GM21786 (cell line): Measurements from ENCODE around the gene IGFBP5.

ENCODE experiments used
- ATAC-seq: cut with Tn5 transposase; IDR thresholded peaks from one replicate; pipeline ENCODE4 v1.9.1; 2021; ENCODE audit not compliant: unreplicated experiment

Gene IGFBP5

GRCh38 chr2:216670266-216671080 lies 24.9 kb downstream of the IGFBP5 start:
- no peak for ATAC-seq

- ATAC-seq = peak; percentile 77
These were observed 28.7 kb downstream of the IGFBP5 start for GRCh38 chr2:216666461-216667233.

- ATAC-seq = no peak
These were observed 29.6 kb downstream of the IGFBP5 start for GRCh38 chr2:216665717-216666116.

DNA sequence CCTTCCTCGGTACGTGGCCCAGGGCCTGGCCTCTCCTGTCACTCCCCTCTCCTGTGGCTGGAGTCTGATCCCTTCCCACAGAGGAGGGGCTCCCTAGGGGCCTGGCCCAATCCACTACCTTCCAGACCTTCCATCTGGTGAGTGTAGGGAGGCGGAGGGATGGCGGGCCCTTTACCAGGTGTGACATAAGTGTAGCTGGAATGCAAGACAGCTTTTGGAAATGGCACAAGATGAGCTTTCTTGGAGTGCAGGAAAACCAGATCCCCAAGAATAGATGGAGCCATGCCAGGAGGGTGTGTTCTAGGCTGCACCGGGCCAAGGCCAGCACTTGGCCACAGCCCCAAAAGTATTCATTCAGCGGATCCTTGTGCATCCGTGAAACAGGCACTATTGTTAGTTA lies 30.1 kb downstream of the IGFBP5 start:
- ATAC-seq = no peak

DNA sequence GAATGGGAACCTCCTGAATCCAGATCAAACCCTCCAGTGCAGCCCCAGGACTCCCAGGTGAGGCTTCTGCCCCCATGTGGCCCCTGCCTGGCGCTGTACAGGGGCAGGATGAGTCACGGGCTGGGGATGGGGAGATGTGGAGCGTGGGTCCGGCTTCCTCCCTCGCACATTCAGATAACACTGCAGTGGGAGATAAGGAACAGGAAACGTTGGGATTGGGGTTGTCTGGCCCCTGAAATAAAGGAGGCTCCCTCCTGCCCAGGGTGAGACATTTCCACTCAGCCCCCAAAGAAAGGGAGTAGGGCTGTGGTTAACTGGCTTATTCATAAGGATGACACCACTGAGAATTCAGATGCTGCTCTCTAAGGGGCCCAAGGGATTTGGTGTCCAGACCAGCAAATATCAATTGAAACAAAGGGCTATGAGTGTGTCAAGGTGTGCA lies 30.7 kb downstream of the IGFBP5 start:
- ATAC-seq = peak; percentile 47

GRCh38 chr2:216663846-216664245 lies 31.5 kb downstream of the IGFBP5 start:
- no peak for ATAC-seq

DNA sequence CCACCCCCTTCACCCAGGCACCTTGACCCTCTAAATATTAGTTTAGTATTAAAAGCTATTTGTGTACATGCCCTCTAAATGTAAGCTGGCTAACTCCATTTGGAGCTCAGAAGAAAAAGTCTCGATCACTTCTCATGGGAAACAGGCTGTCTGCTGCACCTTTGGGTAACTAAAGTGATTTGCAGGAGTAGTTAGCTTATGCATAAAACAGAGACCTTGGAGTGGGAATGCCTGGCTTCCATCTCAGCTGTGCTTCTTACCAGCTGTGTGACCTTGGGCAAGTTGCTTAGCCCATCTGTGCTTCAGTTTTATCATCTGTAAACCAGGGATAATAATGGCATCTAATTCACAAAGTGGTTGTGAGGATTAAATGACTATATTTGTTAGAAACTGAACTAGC lies 32.2 kb downstream of the IGFBP5 start:
- ATAC-seq = no peak

DNA sequence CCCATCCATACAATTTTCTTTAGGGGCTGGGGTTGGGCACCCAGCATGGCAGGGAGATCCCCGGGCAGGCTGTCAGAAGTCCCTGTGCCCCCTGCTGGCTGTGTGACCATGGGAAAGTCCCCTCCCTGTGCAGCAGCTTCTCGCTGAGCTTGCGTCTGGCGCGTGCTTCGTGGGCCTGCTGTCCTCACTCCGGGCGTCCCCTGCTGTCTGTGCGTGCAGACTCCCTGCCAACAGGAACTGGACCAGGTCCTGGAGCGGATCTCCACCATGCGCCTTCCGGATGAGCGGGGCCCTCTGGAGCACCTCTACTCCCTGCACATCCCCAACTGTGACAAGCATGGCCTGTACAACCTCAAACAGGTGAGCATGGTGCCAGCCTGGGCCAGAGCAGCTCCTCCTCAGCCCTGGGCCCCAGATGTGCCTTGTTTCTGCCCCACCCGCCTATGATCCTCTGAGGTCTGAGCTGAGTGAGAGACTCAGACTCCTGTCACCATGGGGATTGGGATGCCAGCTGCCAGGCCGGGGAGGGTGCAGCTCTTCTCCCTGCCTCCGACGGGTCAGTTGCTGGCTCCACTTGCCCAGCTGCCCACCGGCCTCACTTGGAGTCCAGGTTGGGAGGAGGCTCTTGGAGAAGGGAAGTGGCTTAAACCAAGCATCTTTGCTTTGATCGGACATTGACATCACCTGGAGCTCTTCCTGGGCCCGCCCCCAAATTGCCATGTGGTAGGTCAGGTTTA lies 33.5 kb downstream of the IGFBP5 start:
- ATAC-seq = no peak

DNA sequence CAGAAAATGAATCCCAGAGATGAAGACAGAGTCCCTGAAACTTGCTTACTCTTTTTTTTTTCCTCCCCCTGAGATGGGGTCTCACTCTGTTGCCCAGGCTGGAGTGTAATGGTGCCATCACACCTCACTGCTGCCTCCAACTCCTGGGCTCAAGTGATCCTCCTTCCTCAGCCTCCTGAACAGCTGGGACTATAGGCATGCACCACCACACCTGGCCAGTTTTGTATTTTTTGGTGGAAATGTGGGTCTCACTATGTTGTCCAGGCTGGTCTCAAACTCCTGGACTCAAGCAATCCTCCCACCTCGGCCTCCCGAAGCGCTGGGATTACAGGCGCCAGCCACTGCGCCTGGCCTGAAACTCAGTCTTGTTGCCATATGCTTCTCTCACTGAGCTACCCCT lies 34.3 kb downstream of the IGFBP5 start:
- no peak for ATAC-seq

DNA sequence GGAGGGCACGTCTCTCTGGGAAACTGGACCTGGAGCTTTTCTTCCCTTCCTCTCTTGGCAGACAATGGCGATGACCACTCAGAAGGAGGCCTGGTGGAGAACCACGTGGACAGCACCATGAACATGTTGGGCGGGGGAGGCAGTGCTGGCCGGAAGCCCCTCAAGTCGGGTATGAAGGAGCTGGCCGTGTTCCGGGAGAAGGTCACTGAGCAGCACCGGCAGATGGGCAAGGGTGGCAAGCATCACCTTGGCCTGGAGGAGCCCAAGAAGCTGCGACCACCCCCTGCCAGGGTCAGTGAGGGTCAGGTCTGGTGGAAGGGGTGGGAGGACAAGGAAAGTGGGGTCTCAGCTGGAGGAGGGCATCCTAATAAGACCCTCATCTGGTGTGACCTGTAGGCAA lies 34.9 kb downstream of the IGFBP5 start:
- no peak for ATAC-seq

- no peak for ATAC-seq
These were observed 36.1 kb downstream of the IGFBP5 start for GRCh38 chr2:216659276-216659675.

DNA sequence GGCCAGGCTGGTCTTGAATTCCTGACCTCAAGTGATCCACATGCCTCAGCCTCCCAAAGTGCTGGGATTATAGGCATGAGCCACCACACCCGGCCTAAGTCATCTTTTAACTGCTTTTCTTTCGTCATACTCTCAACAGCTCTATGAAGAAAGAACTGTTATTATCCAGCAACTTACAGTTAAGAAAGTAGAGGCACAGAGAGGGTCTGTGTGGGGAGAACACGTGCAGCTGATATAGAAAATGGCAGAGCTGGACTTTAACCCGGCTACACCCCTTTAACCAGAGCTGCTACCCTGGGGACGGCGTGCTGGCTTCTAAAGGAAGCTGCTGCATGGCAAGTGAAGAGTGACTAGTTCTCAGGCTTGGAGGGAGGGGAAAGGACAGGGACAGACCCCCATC lies 36.6 kb downstream of the IGFBP5 start:
- no peak for ATAC-seq

- ATAC-seq = no peak
These were observed 37.4 kb downstream of the IGFBP5 start for GRCh38 chr2:216657980-216658379.

DNA sequence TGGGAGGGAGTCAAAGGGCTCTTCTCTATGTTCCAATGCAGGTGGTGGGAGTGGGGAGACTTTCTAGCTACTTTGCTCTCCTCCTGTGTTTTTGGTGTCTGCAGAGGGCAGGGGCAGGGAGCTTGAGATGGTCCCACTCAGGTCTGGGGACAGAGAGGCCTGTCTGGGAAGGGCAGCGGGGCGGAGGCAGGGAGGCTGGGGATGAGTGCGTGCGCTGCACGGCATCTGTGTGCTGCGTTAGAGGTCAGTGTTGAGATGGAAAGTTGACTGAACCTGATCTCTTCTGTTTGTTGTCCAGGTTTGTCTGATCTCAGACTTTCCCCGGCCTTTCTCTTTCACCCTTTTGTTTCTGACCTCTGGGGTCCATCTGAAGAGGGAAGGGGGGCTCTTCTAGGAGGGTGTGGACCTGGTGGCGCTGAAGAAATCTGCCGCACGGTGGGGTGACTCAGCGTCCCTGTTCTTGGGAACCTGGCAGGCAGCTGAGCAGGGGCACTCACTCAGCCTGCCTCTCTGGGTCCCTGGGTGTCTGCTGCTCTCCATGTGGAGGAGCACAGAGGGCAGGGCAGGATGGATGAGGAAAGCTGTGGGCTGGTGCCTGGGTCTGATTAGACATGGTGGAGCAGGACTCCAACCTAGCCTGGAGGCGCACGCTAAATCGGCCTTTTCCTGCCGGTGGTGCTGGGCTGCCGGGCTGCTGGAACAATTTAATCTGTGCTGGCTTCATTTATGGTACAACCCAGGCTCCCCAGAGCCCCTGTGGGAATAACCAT lies 38.1 kb downstream of the IGFBP5 start:
- no peak for ATAC-seq

DNA sequence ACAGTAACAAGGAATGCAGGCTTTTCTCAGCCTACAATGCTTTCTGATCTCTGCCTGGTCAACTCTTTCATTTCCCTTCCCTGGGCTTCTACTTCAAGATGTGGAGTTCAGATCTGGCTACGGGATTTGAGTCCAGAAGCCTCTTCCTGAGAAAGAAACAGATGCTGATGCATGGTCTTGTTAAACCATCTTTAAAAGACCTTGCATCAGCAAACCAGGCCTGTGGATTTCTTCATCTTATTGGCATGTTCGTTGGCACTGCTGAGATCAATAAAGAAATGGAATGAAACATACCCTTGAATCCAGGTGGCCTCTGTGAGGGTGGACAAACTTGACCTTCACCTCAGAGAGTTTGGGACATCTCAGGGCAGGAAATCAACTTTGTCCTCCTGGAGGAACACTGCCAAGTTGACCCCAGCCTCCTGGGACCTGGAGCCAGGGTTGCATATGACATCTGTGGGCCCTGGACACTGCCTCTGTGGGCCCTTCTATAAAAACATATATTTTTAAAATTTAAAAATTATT lies 40.8 kb downstream of the IGFBP5 start:
- no peak for ATAC-seq

GRCh38 chr2:216653931-216654365 lies 41.4 kb downstream of the IGFBP5 start:
- ATAC-seq = no peak

DNA sequence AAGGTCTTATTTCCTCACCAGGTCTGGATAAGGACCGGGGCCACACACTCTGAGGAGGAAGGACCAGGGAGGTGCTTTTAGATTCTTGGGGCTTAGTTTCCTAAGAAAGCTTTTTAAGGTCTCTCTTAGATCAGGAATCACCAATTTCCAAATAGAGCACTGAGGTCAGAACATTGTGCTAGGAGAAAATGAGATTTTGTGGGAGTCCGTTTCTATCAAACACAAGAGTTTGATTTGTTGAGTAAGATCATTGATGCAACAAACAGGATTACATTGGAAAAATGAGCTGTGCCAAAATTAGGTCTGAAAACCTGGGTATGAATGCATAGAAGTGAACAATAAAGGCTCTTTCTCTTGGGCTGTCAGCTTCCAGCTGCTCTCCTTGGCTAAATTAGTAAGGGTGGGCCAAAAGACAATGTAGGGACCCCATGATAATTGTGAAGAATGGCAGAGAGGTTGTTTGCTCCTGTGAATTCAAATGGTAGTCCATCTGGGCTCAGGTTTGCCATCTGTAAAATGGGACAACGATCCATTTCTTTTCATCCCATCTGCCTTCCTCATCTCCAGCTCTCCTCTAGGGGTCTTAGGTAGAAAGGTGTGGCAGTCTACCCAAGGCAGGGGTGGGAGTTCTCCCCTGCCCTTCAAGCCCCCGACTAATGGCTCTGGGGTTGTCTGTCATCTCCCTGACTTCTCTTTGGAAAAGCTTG lies 42.1 kb downstream of the IGFBP5 start:
- ATAC-seq = no peak

GRCh38 chr2:216652566-216652965 lies 42.8 kb downstream of the IGFBP5 start:
- no peak for ATAC-seq

- no peak for ATAC-seq
These were observed 43.9 kb downstream of the IGFBP5 start for GRCh38 chr2:216651351-216651881.
